Measurements from ENCODE around the gene AGTPBP1.

AGTPBP1 gene

DNA sequence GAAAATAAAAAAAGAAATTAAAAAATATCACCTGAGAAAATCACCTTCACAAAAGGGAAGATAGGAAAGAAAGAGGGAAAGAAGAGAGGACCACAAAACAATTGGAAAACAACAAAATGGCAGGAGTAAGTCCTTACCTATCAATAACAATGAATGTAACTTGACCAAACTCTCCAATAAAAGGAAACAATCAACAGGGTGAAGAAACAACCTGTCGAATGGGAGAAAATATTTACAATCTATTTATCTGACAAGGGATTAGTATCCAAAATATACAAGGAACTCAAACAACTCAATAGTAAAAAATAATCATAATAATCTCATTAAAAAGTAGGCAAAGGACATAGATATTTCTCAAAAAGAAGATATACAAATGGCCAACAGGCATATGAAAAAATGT is 135.8 kb downstream of the AGTPBP1 start:
- no peak for DNase-seq (ENCODE audit: low read depth in 1 of 2, low spot score in 1 of 2)
- TF ChIP-seq SPI1 (IDR thresholded peaks at IDR 0.05; ENCODE audit: borderline replicate concordance, low read depth) (no peak), POLR2AphosphoS5 (IDR thresholded peaks at IDR 0.05; ENCODE audit: low read depth) (no peak), GABPA (IDR thresholded peaks at IDR 0.05; ENCODE audit: low read depth) (no peak)
- TF ChIP-seq, protein P1, sequence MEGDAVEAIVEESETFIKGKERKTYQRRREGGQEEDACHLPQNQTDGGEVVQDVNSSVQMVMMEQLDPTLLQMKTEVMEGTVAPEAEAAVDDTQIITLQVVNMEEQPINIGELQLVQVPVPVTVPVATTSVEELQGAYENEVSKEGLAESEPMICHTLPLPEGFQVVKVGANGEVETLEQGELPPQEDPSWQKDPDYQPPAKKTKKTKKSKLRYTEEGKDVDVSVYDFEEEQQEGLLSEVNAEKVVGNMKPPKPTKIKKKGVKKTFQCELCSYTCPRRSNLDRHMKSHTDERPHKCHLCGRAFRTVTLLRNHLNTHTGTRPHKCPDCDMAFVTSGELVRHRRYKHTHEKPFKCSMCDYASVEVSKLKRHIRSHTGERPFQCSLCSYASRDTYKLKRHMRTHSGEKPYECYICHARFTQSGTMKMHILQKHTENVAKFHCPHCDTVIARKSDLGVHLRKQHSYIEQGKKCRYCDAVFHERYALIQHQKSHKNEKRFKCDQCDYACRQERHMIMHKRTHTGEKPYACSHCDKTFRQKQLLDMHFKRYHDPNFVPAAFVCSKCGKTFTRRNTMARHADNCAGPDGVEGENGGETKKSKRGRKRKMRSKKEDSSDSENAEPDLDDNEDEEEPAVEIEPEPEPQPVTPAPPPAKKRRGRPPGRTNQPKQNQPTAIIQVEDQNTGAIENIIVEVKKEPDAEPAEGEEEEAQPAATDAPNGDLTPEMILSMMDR (IDR thresholded peaks at IDR 0.05; ENCODE audit: insufficient read depth, low read length): no peak
- TF ChIP-seq, protein P2, sequence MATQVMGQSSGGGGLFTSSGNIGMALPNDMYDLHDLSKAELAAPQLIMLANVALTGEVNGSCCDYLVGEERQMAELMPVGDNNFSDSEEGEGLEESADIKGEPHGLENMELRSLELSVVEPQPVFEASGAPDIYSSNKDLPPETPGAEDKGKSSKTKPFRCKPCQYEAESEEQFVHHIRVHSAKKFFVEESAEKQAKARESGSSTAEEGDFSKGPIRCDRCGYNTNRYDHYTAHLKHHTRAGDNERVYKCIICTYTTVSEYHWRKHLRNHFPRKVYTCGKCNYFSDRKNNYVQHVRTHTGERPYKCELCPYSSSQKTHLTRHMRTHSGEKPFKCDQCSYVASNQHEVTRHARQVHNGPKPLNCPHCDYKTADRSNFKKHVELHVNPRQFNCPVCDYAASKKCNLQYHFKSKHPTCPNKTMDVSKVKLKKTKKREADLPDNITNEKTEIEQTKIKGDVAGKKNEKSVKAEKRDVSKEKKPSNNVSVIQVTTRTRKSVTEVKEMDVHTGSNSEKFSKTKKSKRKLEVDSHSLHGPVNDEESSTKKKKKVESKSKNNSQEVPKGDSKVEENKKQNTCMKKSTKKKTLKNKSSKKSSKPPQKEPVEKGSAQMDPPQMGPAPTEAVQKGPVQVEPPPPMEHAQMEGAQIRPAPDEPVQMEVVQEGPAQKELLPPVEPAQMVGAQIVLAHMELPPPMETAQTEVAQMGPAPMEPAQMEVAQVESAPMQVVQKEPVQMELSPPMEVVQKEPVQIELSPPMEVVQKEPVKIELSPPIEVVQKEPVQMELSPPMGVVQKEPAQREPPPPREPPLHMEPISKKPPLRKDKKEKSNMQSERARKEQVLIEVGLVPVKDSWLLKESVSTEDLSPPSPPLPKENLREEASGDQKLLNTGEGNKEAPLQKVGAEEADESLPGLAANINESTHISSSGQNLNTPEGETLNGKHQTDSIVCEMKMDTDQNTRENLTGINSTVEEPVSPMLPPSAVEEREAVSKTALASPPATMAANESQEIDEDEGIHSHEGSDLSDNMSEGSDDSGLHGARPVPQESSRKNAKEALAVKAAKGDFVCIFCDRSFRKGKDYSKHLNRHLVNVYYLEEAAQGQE (IDR thresholded peaks at IDR 0.05; ENCODE audit: insufficient replicate concordance, low read depth): no peak
- Histone ChIP-seq H3K27ac (replicated peaks) (no peak overlapping the region), H3K4me3 (replicated peaks; ENCODE audit: insufficient read depth, low read length) (no peak overlapping the region), H3K27me3 (ENCODE audit: insufficient read depth, poor library complexity, severe bottlenecking) (no peaks in the 10 kb centered on the region)

DNA sequence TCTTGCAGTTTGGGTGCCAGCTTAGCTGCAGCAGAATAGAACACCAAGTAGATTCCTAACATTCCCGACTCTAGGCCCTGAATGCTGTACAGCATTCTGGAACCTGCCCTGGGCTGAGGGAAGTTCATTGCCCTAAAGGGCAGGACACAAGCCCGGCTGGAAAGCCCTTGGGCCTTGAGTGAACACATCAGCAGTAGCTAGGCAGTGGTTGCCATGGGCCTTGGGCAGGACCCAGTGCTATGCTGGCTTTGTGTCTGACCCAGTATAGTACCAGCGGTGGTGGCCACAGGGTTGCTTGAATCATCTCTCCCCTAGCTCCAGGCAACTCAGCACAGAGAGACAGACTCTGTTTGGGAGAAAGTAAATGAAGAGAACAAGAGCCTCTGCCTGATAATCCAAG is 137.8 kb downstream of the AGTPBP1 start:
- TF ChIP-seq POLR2AphosphoS5 (IDR thresholded peaks at IDR 0.05; ENCODE audit: low read depth) (no peak), SPI1 (IDR thresholded peaks at IDR 0.05; ENCODE audit: borderline replicate concordance, low read depth) (no peak), GABPA (IDR thresholded peaks at IDR 0.05; ENCODE audit: low read depth) (no peak)
- TF ChIP-seq, protein P1 (IDR thresholded peaks at IDR 0.05; ENCODE audit: insufficient read depth, low read length): no peak
- TF ChIP-seq, protein P2 (IDR thresholded peaks at IDR 0.05; ENCODE audit: insufficient replicate concordance, low read depth): no peak
- Histone ChIP-seq H3K27ac (replicated peaks) (no peak overlapping the region), H3K4me3 (replicated peaks; ENCODE audit: insufficient read depth, low read length) (no peak overlapping the region), H3K27me3 (ENCODE audit: insufficient read depth, poor library complexity, severe bottlenecking) (no peaks in the 10 kb centered on the region)
- DNase-seq (ENCODE audit: low read depth in 1 of 2, low spot score in 1 of 2): no peak

DNA sequence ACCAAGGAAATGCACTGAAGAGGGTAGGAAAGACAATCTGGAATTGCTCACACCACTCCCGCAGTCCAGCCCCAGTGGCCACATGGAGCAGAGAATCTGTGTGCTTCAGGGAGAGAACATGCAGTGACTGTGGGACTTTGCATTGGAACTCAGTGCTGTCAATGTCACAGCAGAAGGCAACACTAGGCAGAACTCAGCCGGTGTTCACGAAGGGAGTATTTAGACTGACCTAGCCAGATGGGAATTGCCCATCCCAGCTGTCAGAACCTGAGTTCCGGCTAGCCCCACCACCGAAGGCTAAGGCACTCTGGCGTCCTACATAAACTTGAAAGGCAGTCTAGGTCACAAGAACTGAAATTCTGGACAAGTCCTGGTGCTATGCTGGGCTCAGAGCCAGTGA is 139.0 kb downstream of the AGTPBP1 start:
- H3K27me3 ChIP-seq (ENCODE audit: insufficient read depth, poor library complexity, severe bottlenecking): no peaks in the 10 kb centered on the region
- DNase-seq (ENCODE audit: low read depth in 1 of 2, low spot score in 1 of 2): no peak
- H3K4me3 ChIP-seq (replicated peaks; ENCODE audit: insufficient read depth, low read length): no peak overlapping the region
- no peak for TF ChIP-seq SPI1 (IDR thresholded peaks at IDR 0.05; ENCODE audit: borderline replicate concordance, low read depth)
- TF ChIP-seq, protein P2 (IDR thresholded peaks at IDR 0.05; ENCODE audit: insufficient replicate concordance, low read depth): no peak
- no peak for TF ChIP-seq POLR2AphosphoS5 (IDR thresholded peaks at IDR 0.05; ENCODE audit: low read depth)
- no peak for TF ChIP-seq GABPA (IDR thresholded peaks at IDR 0.05; ENCODE audit: low read depth)
- TF ChIP-seq, protein P1 (IDR thresholded peaks at IDR 0.05; ENCODE audit: insufficient read depth, low read length): no peak
- no peak overlapping the region for H3K27ac ChIP-seq (replicated peaks)

Measured in HL-60 (cell line).